Measurements from ENCODE around the gene STK32B.
A peak's percentile ranks its signal among the peaks of the same experiment; 100 is the strongest.

STK32B gene

GRCh38 chr4:5127556-5127955 lies 76.3 kb downstream of the STK32B start:
- no peak for DNase-seq

GRCh38 chr4:5128569-5128968 lies 77.3 kb downstream of the STK32B start:
- no peak for DNase-seq

- DNase-seq: no peak
These were observed 81.9 kb downstream of the STK32B start for GRCh38 chr4:5133201-5133600.

GRCh38 chr4:5133933-5134594 lies 82.8 kb downstream of the STK32B start:
- DNase-seq: no peak

- DNase-seq: no peak
These were observed 83.3 kb downstream of the STK32B start for GRCh38 chr4:5134620-5135019.

- no peak for DNase-seq
These were observed 85.9 kb downstream of the STK32B start for GRCh38 chr4:5137226-5137625.

- DNase-seq: no peak
These were observed 86.6 kb downstream of the STK32B start for GRCh38 chr4:5137927-5138326.

- DNase-seq: no peak
These were observed 87.1 kb downstream of the STK32B start for GRCh38 chr4:5138389-5138788.

GRCh38 chr4:5139141-5139540 lies 87.9 kb downstream of the STK32B start:
- DNase-seq: no peak

GRCh38 chr4:5141802-5142201 lies 90.5 kb downstream of the STK32B start:
- no peak for DNase-seq

GRCh38 chr4:5142726-5143125 lies 91.4 kb downstream of the STK32B start:
- DNase-seq: peak; percentile 22

- DNase-seq: no peak
These were observed 92.1 kb downstream of the STK32B start for GRCh38 chr4:5143306-5143861.

- no peak for DNase-seq
These were observed 92.7 kb downstream of the STK32B start for GRCh38 chr4:5143940-5144339.

- no peak for DNase-seq
These were observed 93.1 kb downstream of the STK32B start for GRCh38 chr4:5144384-5144783.

GRCh38 chr4:5146248-5146647 lies 95.0 kb downstream of the STK32B start:
- no peak for DNase-seq

- DNase-seq: no peak
These were observed 101.2 kb downstream of the STK32B start for GRCh38 chr4:5152521-5152920.

GRCh38 chr4:5156682-5157081 lies 105.4 kb downstream of the STK32B start:
- peak; percentile 22 for DNase-seq

GRCh38 chr4:5157791-5158770 lies 106.8 kb downstream of the STK32B start:
- no peak for DNase-seq

GRCh38 chr4:5158825-5159224 lies 107.5 kb downstream of the STK32B start:
- no peak for DNase-seq

- no peak for DNase-seq
These were observed 109.4 kb downstream of the STK32B start for GRCh38 chr4:5160668-5161067.

- DNase-seq: no peak
These were observed 111.7 kb downstream of the STK32B start for GRCh38 chr4:5162909-5163508.

GRCh38 chr4:5164221-5164912 lies 113.1 kb downstream of the STK32B start:
- DNase-seq: no peak
